ENCODE results near the gene TEPSIN.

GRCh38 chr17:81228420-81228819, 10.4 kb downstream of the TEPSIN start:
- TF ChIP-seq CTCF (IDR thresholded peaks at IDR 0.05), result no peak
- TF ChIP-seq ZFX (IDR thresholded peaks at IDR 0.05; ENCODE audit: borderline replicate concordance), result no peak
